Measurements from ENCODE around the gene ARHGAP26.
A peak's percentile ranks its signal among the peaks of the same experiment; 100 is the strongest.

The ARHGAP26 gene

GRCh38 chr5:143229426-143229895, 459.3 kb downstream of the ARHGAP26 start:
- Mint-ChIP-seq H3K27ac (peak overlapping the region; percentile 96), H3K36me3 (ENCODE audit: low read depth) (peaks cover 8% of the 10 kb centered on the region), H3K4me1 (ENCODE audit: low read depth) (peaks cover 48% of the 10 kb centered on the region), H3K9me3 (no peaks in the 10 kb centered on the region), H3K4me3 (peak overlapping the region; percentile 79), H3K27me3 (ENCODE audit: low read depth) (no peaks in the 10 kb centered on the region)
- DNase-seq (ENCODE audit: low spot score) = no peak

DNA sequence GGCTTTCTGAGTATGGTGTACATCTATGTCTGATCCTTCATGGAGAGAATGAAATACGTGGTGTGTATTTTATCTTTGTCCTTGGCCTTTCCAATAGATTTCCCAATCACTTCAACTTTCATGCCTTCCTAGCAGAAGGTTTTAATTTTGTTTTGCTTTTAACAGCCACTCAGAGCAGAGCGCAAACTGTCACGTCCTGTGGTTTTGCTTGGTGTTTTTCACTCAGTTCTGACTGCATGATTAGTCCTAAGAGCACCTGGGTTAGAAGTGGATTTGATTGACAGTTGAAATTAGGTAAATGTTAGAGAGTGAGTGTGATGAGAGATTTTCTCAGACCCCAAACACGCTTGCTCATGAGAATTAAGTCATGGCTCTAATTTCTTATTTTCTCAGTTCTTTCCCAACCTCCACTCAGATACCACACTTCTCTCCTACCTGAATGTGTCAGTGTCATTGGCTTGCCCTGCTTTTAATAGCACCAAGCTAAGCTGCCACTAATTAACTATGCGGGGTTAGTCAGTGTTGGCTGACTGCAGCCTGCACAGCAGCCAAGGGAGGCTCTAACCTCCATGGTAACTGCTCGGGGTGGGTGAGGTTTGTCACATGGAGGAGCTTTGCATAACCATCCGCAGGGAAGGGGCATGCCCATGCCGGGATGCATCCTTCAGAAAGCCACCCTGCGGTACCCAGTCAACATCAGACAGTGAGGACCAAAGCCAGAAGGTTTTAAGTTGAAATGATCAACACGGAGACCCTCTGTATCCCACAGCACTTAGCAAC, 459.9 kb downstream of the ARHGAP26 start:
- peaks cover 4% of the 10 kb centered on the region for H3K36me3 Mint-ChIP-seq (ENCODE audit: low read depth)
- H3K9me3 Mint-ChIP-seq = no peaks in the 10 kb centered on the region
- H3K27ac Mint-ChIP-seq = peak overlapping the region; percentile 96
- H3K4me1 Mint-ChIP-seq (ENCODE audit: low read depth) = peaks cover 44% of the 10 kb centered on the region
- peak; percentile 54 for DNase-seq (ENCODE audit: low spot score)
- no peaks in the 10 kb centered on the region for H3K27me3 Mint-ChIP-seq (ENCODE audit: low read depth)
- H3K4me3 Mint-ChIP-seq = peak overlapping the region; percentile 79

- no peak for DNase-seq (ENCODE audit: low spot score)
- Mint-ChIP-seq H3K27ac (peak overlapping the region; percentile 75), H3K4me3 (peak overlapping the region; percentile 26), H3K4me1 (ENCODE audit: low read depth) (peaks cover 44% of the 10 kb centered on the region), H3K36me3 (ENCODE audit: low read depth) (peaks cover 3% of the 10 kb centered on the region), H3K9me3 (no peaks in the 10 kb centered on the region), H3K27me3 (ENCODE audit: low read depth) (no peaks in the 10 kb centered on the region)
Measured at GRCh38 chr5:143230676-143230996, 460.5 kb downstream of the ARHGAP26 start.

- Mint-ChIP-seq H3K27ac (no peak overlapping the region), H3K4me3 (no peak overlapping the region), H3K36me3 (ENCODE audit: low read depth) (peaks cover 2% of the 10 kb centered on the region), H3K9me3 (no peaks in the 10 kb centered on the region), H3K4me1 (ENCODE audit: low read depth) (peaks cover 44% of the 10 kb centered on the region), H3K27me3 (ENCODE audit: low read depth) (no peaks in the 10 kb centered on the region)
- DNase-seq (ENCODE audit: low spot score) = no peak
Measured at GRCh38 chr5:143231416-143231815, 461.2 kb downstream of the ARHGAP26 start.

DNA sequence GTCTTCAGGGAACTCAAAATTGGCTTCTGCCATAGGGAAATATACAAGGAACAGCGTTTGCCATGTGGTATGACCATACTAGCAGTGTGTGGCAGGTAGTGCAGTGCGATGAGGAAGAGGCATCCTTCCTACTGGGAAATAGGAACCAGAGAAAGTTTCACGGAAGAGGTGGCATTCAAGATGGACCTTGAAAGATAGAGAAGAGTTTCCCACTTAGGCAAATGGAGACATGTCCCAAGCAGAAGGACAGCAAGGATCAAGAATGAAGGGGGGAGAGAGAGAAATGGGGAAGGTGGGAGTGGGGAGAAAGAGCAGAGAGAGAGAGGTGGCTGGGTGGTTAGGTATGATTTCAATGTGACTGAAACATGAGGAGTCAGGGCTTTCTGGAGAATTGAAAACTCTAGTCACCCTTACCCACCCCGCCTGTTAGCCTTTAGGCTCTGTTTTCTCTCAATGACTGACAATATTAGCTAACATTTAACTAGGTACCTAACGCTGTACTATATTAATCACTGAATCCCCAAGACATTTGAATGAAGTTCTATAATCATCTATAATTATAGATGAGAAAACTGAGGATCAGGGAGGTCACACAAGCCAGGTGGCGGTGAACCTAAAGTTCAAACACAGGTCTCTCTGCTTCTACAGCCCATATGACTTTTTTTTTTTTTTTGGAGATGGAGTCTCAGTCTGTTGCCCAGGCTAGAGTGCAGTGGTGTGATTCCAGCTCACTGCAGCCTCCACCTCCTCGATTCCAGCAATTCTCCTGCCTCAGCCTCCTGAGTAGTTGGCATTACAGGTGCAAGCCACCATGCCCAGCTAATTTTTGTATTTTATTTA, 462.0 kb downstream of the ARHGAP26 start:
- Mint-ChIP-seq H3K4me1 (ENCODE audit: low read depth) (peaks cover 39% of the 10 kb centered on the region), H3K27me3 (ENCODE audit: low read depth) (no peaks in the 10 kb centered on the region), H3K9me3 (no peaks in the 10 kb centered on the region), H3K4me3 (no peak overlapping the region), H3K36me3 (ENCODE audit: low read depth) (peaks cover 2% of the 10 kb centered on the region), H3K27ac (no peak overlapping the region)
- no peak for DNase-seq (ENCODE audit: low spot score)

GRCh38 chr5:143233031-143233430, 462.9 kb downstream of the ARHGAP26 start:
- Mint-ChIP-seq H3K4me3 (no peak overlapping the region), H3K27ac (no peak overlapping the region), H3K36me3 (ENCODE audit: low read depth) (no peaks in the 10 kb centered on the region), H3K9me3 (no peaks in the 10 kb centered on the region), H3K4me1 (ENCODE audit: low read depth) (peaks cover 32% of the 10 kb centered on the region), H3K27me3 (ENCODE audit: low read depth) (no peaks in the 10 kb centered on the region)
- DNase-seq (ENCODE audit: low spot score) = no peak

GRCh38 chr5:143234162-143234842, 464.1 kb downstream of the ARHGAP26 start:
- Mint-ChIP-seq H3K4me1 (ENCODE audit: low read depth) (peaks cover 23% of the 10 kb centered on the region), H3K9me3 (no peaks in the 10 kb centered on the region), H3K27me3 (ENCODE audit: low read depth) (no peaks in the 10 kb centered on the region), H3K36me3 (ENCODE audit: low read depth) (no peaks in the 10 kb centered on the region), H3K4me3 (no peak overlapping the region), H3K27ac (no peak overlapping the region)
- no peak for DNase-seq (ENCODE audit: low spot score)

DNA sequence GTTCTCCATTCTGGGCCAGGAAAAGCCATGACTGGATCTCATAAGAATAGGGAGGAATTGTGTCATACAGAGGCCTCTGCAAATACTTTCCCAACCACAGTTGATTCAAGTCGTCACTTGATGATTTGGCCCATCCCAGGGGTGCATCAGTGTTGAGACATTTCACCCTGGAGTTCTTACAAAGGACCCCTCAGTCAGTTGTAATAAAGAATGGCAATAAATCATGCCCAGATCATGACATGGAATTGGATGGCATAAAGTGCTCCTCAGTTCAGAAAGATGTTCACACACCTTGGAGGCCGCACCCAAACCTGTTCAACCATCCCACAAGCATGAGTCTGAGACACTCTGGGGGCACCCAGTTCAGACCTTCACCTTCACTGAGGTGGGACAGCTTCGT, 465.2 kb downstream of the ARHGAP26 start:
- Mint-ChIP-seq H3K4me3 (no peak overlapping the region), H3K9me3 (no peaks in the 10 kb centered on the region), H3K36me3 (ENCODE audit: low read depth) (no peaks in the 10 kb centered on the region), H3K27me3 (ENCODE audit: low read depth) (no peaks in the 10 kb centered on the region), H3K4me1 (ENCODE audit: low read depth) (peaks cover 12% of the 10 kb centered on the region), H3K27ac (no peak overlapping the region)
- DNase-seq (ENCODE audit: low spot score) = no peak

GRCh38 chr5:143236682-143237081, 466.5 kb downstream of the ARHGAP26 start:
- no peak overlapping the region for H3K4me3 Mint-ChIP-seq
- no peak for DNase-seq (ENCODE audit: low spot score)
- H3K27ac Mint-ChIP-seq = no peak overlapping the region

DNA sequence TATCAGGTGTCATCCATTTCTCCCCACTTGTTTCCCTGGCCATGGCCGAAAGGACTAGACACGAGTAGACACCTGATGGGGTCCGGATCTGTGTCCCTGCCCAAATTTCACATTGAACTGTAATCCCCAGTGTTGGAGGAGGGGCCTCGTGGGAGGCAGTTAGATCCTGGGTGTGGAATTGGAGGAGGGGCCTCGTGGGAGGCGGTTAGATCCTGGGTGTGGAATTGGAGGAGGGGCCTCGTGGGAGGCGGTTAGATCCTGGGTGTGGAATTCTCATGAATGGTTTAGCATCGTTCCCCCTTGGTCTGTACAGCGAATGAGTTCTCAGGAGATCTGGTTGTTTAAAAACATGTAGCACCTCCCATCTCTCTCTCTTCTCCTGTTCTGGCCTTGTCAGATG, 467.5 kb downstream of the ARHGAP26 start:
- no peak for DNase-seq (ENCODE audit: low spot score)
- Mint-ChIP-seq H3K4me1 (ENCODE audit: low read depth) (no peaks in the 10 kb centered on the region), H3K9me3 (no peaks in the 10 kb centered on the region), H3K4me3 (no peak overlapping the region), H3K27ac (no peak overlapping the region), H3K27me3 (ENCODE audit: low read depth) (no peaks in the 10 kb centered on the region), H3K36me3 (ENCODE audit: low read depth) (no peaks in the 10 kb centered on the region)

More at GRCh38 chr5:143236682-143237081, 466.5 kb downstream of the ARHGAP26 start:
- no peaks in the 10 kb centered on the region for H3K9me3 Mint-ChIP-seq
- no peaks in the 10 kb centered on the region for H3K36me3 Mint-ChIP-seq (ENCODE audit: low read depth)
- no peaks in the 10 kb centered on the region for H3K27me3 Mint-ChIP-seq (ENCODE audit: low read depth)
- peaks cover 4% of the 10 kb centered on the region for H3K4me1 Mint-ChIP-seq (ENCODE audit: low read depth)

GRCh38 chr5:143238620-143239019, 468.4 kb downstream of the ARHGAP26 start:
- no peak for DNase-seq (ENCODE audit: low spot score)

DNA sequence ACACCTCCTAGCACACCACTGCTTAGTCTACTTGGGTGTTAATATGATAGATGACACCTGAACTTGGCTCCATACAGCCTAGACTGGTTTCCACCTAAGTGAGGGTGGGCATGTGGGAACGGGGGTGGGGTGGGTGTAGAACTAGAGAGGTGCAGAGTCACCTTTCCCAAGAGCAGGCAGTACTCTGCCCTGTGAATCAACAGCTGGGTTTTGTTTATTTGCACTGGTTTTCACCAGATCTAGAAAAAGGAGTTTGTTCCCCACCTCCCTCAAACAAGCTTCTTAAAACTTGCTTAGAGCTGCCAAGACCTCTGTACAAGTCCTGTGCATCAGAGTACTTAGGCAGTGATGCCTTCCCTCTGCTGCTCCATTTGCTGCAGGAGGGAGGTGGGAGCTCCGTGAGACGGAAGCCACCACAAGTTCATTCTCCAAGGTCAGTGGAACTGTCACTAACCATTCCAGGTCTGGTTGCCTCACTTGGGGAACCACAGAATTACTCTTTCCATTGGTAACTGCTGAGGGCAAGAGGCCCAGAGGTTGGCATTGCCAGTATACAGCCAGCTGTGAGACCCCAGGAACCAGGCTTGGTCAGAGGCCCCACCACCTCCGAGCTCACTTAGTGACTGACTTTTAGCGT, 469.8 kb downstream of the ARHGAP26 start:
- no peak for DNase-seq (ENCODE audit: low spot score)
- Mint-ChIP-seq H3K9me3 (peaks cover 6% of the 10 kb centered on the region), H3K36me3 (ENCODE audit: low read depth) (no peaks in the 10 kb centered on the region), H3K27me3 (ENCODE audit: low read depth) (no peaks in the 10 kb centered on the region), H3K27ac (no peak overlapping the region), H3K4me3 (no peak overlapping the region), H3K4me1 (ENCODE audit: low read depth) (no peaks in the 10 kb centered on the region)

More at GRCh38 chr5:143238620-143239019, 468.4 kb downstream of the ARHGAP26 start:
- Mint-ChIP-seq H3K27me3 (ENCODE audit: low read depth) (no peaks in the 10 kb centered on the region), H3K27ac (no peak overlapping the region), H3K36me3 (ENCODE audit: low read depth) (no peaks in the 10 kb centered on the region), H3K9me3 (no peaks in the 10 kb centered on the region), H3K4me1 (ENCODE audit: low read depth) (no peaks in the 10 kb centered on the region), H3K4me3 (no peak overlapping the region)

GRCh38 chr5:143241892-143242291, 471.7 kb downstream of the ARHGAP26 start:
- Mint-ChIP-seq H3K9me3 (peaks cover 13% of the 10 kb centered on the region), H3K4me3 (no peak overlapping the region), H3K36me3 (ENCODE audit: low read depth) (peaks cover 1% of the 10 kb centered on the region), H3K4me1 (ENCODE audit: low read depth) (no peaks in the 10 kb centered on the region), H3K27me3 (ENCODE audit: low read depth) (no peaks in the 10 kb centered on the region), H3K27ac (no peak overlapping the region)
- DNase-seq (ENCODE audit: low spot score) = no peak

Data from T-helper 2 cell treated with Interferon-gamma antibody and Interleukin-4, amounts not matched to agents 5 μg/mL and 100 μg/mL, for 36 hours (primary cell).